GM12874 (cell line): ENCODE data around the gene SS18.

Experiments
- TF ChIP-seq, protein P1 (sequence below): IDR thresholded peaks from 2 replicates; pipeline ENCODE4 v1.5.1; 2011; ENCODE audit warnings: low read depth, mild to moderate bottlenecking, control low read depth, low read length, moderate library complexity; ENCODE audit not compliant: insufficient read depth

SS18 gene

DNA sequence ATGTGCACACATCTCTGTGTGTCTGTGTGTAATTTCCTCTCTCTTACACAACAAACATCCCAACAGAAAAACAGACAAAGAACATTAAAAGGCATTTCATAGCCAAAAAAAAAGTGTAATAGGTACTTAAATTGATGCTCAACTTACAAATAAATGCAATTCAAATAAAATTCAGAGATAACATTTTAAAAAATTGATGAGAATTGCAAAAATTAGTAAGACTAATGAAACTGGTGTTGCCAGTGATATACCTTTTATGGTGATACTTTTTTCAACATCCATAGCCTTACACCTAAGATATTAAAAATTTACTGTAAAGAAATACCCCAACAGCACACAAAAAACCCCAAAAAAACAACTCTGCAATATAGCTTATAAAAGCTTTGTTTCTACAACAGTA is 76.0 kb downstream of the SS18 start:
- TF ChIP-seq, protein P1, sequence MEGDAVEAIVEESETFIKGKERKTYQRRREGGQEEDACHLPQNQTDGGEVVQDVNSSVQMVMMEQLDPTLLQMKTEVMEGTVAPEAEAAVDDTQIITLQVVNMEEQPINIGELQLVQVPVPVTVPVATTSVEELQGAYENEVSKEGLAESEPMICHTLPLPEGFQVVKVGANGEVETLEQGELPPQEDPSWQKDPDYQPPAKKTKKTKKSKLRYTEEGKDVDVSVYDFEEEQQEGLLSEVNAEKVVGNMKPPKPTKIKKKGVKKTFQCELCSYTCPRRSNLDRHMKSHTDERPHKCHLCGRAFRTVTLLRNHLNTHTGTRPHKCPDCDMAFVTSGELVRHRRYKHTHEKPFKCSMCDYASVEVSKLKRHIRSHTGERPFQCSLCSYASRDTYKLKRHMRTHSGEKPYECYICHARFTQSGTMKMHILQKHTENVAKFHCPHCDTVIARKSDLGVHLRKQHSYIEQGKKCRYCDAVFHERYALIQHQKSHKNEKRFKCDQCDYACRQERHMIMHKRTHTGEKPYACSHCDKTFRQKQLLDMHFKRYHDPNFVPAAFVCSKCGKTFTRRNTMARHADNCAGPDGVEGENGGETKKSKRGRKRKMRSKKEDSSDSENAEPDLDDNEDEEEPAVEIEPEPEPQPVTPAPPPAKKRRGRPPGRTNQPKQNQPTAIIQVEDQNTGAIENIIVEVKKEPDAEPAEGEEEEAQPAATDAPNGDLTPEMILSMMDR, result no peak

DNA sequence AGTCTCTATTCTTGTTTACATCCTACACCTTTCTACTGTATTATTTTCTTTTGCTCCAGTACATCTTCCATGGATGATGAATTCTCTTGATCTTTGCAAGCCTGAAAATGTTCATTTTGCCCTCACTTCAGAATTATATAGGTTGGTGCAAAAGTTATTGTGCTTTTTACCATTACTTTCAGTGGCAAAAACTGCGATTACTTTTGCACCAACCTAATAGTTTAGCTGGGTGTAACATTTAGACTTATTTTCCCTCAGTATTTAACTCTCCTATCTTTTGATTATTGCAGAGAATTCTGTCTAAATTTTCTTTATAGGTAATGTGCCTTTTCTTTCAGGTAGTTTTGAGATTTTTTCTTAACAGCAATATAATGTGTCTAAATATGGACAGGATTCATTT is 81.8 kb downstream of the SS18 start:
- TF ChIP-seq, protein P1, result no peak

GRCh38 chr18:26008096-26008495 is 82.3 kb downstream of the SS18 start:
- TF ChIP-seq, protein P1, result no peak

DNA sequence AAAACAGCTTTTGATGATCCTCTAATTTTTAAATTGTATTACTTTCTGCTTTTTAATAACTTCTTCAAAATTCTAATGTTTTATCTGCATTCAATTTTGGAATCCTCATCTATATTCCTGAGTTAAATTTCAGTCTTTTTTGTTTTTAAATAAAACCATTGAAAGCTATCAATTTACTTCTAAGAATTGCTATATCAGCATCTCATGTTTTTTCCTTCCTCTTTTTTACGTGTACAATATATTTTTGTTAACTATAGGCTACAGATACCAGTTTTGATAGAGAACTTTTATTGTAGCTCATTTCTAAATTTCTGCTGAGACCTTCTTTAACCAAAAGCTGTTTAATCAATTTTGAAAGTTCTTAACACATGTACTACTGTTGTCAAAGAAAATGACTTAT is 84.5 kb downstream of the SS18 start:
- TF ChIP-seq, protein P1, result no peak

- TF ChIP-seq, protein P1, result no peak
Measured at GRCh38 chr18:26004832-26005231, 85.6 kb downstream of the SS18 start.

DNA sequence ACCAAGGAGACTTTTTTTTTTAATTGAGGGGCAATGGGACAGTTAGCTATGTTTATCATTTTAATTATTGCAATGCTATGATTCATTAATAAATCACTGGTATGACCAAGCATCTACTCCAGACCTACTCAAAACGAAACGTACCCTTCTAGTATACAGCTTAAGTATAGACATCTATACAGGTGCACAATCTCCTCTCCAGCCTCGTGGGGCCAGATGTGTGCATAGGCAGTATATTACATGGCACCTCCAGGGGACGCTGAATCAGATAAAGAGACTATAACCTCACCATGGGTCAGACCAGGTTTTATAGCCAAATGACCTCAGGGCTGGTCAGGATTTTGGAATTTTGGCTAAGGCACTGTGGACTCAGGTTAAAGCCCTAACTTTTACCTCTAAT is 86.6 kb downstream of the SS18 start:
- TF ChIP-seq, protein P1, result no peak

DNA sequence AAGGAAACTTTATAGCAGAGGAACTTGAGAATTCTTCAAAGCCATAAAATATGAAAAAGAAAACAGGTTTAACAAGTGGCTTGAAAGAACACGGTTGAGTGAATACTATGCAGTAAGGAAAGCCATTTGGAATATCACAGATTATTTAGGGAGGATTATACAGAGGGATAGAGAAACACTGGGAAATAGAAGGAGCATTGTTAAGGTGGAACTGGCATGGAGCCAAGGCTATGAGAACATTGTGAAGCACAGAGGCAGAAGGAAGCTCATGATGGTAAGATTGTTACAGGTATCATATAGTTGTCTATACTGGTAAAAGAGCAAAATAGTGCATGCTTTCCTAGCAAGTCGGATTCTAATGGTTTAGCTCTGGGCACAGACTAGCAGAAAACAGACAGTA is 87.1 kb downstream of the SS18 start:
- TF ChIP-seq, protein P1, result no peak
